ENCODE results near the gene LRRC8B. TPM values are rescaled to one million over a fixed set of nuclear protein-coding genes. Genes with fewer than 3 reads are reported as not detected.

LRRC8B gene
- total RNA-seq, 1 experiment from 2014 or later: 24.2 TPM

DNA sequence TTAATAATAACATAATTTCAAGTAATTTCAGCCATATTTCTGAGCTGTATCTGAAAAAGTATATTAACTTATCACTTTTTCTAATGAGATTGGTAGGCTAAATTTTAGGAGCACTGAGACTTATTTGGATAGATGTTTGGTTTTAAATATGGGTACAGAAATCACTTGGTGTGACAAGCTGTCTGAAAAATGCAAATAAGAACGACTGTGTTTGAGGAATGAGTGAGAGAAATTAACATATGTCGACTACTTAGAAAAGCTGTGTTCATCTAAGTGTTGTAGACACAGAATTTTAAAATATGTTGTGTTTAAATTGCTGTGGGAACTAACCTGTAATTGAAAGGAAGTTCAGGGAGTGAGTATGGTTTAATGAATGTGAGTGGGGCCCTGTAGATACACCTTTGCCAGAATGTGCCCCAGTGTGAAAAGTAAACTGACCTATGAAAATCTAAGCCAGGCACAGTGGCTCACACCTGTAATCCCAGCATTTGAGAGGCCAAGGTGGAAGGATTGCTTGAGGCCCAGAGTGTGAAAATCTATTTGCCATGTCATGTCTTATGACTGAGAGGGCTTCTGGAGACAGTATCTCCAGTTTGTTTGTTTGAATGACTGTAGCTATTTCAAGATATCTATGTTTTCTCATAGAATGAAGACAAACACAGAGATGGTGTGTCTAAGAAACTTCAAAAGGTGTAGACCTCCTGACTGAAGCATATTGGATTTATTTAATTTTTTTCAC lies 54.5 kb downstream of the LRRC8B start (continued):
- TF ChIP-seq, protein P1, sequence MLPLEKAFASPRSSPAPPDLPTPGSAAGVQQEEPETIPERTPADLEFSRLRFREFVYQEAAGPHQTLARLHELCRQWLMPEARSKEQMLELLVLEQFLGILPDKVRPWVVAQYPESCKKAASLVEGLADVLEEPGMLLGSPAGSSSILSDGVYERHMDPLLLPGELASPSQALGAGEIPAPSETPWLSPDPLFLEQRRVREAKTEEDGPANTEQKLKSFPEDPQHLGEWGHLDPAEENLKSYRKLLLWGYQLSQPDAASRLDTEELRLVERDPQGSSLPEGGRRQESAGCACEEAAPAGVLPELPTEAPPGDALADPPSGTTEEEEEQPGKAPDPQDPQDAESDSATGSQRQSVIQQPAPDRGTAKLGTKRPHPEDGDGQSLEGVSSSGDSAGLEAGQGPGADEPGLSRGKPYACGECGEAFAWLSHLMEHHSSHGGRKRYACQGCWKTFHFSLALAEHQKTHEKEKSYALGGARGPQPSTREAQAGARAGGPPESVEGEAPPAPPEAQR (CRISPR knock-in tag; IDR thresholded peaks at IDR 0.05): no peak
- no peak for TF ChIP-seq RORB (CRISPR knock-in tag; IDR thresholded peaks at IDR 0.05)
- TF ChIP-seq ATF1 (CRISPR knock-in tag; IDR thresholded peaks at IDR 0.05): no peak
- TF ChIP-seq, protein P2, sequence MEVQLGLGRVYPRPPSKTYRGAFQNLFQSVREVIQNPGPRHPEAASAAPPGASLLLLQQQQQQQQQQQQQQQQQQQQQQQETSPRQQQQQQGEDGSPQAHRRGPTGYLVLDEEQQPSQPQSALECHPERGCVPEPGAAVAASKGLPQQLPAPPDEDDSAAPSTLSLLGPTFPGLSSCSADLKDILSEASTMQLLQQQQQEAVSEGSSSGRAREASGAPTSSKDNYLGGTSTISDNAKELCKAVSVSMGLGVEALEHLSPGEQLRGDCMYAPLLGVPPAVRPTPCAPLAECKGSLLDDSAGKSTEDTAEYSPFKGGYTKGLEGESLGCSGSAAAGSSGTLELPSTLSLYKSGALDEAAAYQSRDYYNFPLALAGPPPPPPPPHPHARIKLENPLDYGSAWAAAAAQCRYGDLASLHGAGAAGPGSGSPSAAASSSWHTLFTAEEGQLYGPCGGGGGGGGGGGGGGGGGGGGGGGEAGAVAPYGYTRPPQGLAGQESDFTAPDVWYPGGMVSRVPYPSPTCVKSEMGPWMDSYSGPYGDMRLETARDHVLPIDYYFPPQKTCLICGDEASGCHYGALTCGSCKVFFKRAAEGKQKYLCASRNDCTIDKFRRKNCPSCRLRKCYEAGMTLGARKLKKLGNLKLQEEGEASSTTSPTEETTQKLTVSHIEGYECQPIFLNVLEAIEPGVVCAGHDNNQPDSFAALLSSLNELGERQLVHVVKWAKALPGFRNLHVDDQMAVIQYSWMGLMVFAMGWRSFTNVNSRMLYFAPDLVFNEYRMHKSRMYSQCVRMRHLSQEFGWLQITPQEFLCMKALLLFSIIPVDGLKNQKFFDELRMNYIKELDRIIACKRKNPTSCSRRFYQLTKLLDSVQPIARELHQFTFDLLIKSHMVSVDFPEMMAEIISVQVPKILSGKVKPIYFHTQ (CRISPR knock-in tag; IDR thresholded peaks at IDR 0.05): no peak
- no peak for TF ChIP-seq TEAD1 (CRISPR knock-in tag; IDR thresholded peaks at IDR 0.05)
- TF ChIP-seq, protein P3, sequence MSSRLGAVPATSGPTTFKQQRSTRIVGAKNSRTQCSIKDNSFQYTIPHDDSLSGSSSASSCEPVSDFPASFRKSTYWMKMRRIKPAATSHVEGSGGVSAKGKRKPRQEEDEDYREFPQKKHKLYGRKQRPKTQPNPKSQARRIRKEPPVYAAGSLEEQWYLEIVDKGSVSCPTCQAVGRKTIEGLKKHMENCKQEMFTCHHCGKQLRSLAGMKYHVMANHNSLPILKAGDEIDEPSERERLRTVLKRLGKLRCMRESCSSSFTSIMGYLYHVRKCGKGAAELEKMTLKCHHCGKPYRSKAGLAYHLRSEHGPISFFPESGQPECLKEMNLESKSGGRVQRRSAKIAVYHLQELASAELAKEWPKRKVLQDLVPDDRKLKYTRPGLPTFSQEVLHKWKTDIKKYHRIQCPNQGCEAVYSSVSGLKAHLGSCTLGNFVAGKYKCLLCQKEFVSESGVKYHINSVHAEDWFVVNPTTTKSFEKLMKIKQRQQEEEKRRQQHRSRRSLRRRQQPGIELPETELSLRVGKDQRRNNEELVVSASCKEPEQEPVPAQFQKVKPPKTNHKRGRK (CRISPR knock-in tag; IDR thresholded peaks at IDR 0.05; ENCODE audit: borderline replicate concordance): no peak
- no peak for TF ChIP-seq ZNF396 (CRISPR knock-in tag; IDR thresholded peaks at IDR 0.05; ENCODE audit: borderline replicate concordance)
- no peak for TF ChIP-seq CBFB (CRISPR knock-in tag; IDR thresholded peaks at IDR 0.05; ENCODE audit: low read depth)
- no peak for TF ChIP-seq SOX15 (CRISPR knock-in tag; IDR thresholded peaks at IDR 0.05)
- TF ChIP-seq ZNF121 (CRISPR knock-in tag; IDR thresholded peaks at IDR 0.05): no peak
- TF ChIP-seq TP53 (CRISPR knock-in tag; IDR thresholded peaks at IDR 0.05): no peak
- TF ChIP-seq, protein P4, sequence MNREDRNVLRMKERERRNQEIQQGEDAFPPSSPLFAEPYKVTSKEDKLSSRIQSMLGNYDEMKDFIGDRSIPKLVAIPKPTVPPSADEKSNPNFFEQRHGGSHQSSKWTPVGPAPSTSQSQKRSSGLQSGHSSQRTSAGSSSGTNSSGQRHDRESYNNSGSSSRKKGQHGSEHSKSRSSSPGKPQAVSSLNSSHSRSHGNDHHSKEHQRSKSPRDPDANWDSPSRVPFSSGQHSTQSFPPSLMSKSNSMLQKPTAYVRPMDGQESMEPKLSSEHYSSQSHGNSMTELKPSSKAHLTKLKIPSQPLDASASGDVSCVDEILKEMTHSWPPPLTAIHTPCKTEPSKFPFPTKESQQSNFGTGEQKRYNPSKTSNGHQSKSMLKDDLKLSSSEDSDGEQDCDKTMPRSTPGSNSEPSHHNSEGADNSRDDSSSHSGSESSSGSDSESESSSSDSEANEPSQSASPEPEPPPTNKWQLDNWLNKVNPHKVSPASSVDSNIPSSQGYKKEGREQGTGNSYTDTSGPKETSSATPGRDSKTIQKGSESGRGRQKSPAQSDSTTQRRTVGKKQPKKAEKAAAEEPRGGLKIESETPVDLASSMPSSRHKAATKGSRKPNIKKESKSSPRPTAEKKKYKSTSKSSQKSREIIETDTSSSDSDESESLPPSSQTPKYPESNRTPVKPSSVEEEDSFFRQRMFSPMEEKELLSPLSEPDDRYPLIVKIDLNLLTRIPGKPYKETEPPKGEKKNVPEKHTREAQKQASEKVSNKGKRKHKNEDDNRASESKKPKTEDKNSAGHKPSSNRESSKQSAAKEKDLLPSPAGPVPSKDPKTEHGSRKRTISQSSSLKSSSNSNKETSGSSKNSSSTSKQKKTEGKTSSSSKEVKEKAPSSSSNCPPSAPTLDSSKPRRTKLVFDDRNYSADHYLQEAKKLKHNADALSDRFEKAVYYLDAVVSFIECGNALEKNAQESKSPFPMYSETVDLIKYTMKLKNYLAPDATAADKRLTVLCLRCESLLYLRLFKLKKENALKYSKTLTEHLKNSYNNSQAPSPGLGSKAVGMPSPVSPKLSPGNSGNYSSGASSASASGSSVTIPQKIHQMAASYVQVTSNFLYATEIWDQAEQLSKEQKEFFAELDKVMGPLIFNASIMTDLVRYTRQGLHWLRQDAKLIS (CRISPR knock-in tag; IDR thresholded peaks at IDR 0.05; ENCODE audit: borderline replicate concordance): no peak

DNA sequence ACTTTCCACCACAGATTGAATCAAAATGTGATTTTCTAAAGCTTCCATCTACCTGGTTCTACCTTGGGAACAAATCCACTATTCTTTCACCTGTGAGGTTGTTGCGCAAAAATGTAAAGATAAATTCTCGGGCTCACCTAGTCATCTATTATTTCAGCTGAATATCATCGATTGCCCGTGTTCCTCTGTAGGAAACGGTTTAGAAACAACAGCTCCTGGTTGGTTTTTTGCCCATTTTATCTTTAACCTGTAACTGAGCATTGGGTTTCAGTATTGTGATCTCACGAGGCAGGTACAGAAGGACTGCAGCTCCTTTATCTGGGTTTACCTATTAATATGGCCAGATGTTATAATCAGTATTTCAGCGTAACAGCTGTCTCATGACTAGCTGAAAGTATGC lies 55.4 kb downstream of the LRRC8B start:
- no peaks in the 10 kb centered on the region for H3K27me3 Mint-ChIP-seq (ENCODE audit: low read depth)
- POLR2A ChIA-PET: no interaction called here
- no peak for DNase-seq (ENCODE audit: low spot score)
- no peak for ATAC-seq
- no peak overlapping the region for H3K4me3 Mint-ChIP-seq
- H3K9me3 Mint-ChIP-seq: no peaks in the 10 kb centered on the region
- H3K4me1 Mint-ChIP-seq: peaks cover 15% of the 10 kb centered on the region
- no peak overlapping the region for H3K27ac Mint-ChIP-seq
- TF ChIP-seq, protein P5, sequence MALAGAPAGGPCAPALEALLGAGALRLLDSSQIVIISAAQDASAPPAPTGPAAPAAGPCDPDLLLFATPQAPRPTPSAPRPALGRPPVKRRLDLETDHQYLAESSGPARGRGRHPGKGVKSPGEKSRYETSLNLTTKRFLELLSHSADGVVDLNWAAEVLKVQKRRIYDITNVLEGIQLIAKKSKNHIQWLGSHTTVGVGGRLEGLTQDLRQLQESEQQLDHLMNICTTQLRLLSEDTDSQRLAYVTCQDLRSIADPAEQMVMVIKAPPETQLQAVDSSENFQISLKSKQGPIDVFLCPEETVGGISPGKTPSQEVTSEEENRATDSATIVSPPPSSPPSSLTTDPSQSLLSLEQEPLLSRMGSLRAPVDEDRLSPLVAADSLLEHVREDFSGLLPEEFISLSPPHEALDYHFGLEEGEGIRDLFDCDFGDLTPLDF (CRISPR knock-in tag; IDR thresholded peaks at IDR 0.05): no peak
- TF ChIP-seq JUN (CRISPR knock-in tag; IDR thresholded peaks at IDR 0.05): no peak
- TF ChIP-seq, protein P6, sequence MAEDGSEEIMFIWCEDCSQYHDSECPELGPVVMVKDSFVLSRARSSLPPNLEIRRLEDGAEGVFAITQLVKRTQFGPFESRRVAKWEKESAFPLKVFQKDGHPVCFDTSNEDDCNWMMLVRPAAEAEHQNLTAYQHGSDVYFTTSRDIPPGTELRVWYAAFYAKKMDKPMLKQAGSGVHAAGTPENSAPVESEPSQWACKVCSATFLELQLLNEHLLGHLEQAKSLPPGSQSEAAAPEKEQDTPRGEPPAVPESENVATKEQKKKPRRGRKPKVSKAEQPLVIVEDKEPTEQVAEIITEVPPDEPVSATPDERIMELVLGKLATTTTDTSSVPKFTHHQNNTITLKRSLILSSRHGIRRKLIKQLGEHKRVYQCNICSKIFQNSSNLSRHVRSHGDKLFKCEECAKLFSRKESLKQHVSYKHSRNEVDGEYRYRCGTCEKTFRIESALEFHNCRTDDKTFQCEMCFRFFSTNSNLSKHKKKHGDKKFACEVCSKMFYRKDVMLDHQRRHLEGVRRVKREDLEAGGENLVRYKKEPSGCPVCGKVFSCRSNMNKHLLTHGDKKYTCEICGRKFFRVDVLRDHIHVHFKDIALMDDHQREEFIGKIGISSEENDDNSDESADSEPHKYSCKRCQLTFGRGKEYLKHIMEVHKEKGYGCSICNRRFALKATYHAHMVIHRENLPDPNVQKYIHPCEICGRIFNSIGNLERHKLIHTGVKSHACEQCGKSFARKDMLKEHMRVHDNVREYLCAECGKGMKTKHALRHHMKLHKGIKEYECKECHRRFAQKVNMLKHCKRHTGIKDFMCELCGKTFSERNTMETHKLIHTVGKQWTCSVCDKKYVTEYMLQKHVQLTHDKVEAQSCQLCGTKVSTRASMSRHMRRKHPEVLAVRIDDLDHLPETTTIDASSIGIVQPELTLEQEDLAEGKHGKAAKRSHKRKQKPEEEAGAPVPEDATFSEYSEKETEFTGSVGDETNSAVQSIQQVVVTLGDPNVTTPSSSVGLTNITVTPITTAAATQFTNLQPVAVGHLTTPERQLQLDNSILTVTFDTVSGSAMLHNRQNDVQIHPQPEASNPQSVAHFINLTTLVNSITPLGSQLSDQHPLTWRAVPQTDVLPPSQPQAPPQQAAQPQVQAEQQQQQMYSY (CRISPR knock-in tag; IDR thresholded peaks at IDR 0.05): no peak
- TF ChIP-seq ZNF232 (CRISPR knock-in tag; IDR thresholded peaks at IDR 0.05): no peak
- TF ChIP-seq ZNF416 (CRISPR knock-in tag; IDR thresholded peaks at IDR 0.05): no peak
- TF ChIP-seq MYBL2 (CRISPR knock-in tag; IDR thresholded peaks at IDR 0.05): no peak
- TF ChIP-seq SP1 (CRISPR knock-in tag; conservative IDR thresholded peaks at IDR 0.05): no peak
- TF ChIP-seq PRRX2 (CRISPR knock-in tag; IDR thresholded peaks at IDR 0.05): no peak
- CTCF ChIA-PET: no interaction called here
- peaks cover 34% of the 10 kb centered on the region for H3K36me3 Mint-ChIP-seq

All from WTC11 (cell line).